GM12874 (cell line): ENCODE measurements around the gene PLEKHM3.

Source experiments
- CTCF ChIP-seq: IDR thresholded peaks from 2 replicates; pipeline ENCODE4 v1.5.1; 2011; ENCODE audit warnings: low read depth, mild to moderate bottlenecking, control low read depth, low read length, moderate library complexity; ENCODE audit not compliant: insufficient read depth

PLEKHM3 gene

GRCh38 chr2:207801259-207801658, 224.1 kb downstream of the PLEKHM3 start:
- TF ChIP-seq CTCF: no peak

- no peak for TF ChIP-seq CTCF
Observed at GRCh38 chr2:207796585-207797350, 228.6 kb downstream of the PLEKHM3 start.

GRCh38 chr2:207792244-207792785, 233.0 kb downstream of the PLEKHM3 start:
- no peak for TF ChIP-seq CTCF

- TF ChIP-seq CTCF: no peak
Observed at GRCh38 chr2:207791579-207792243, 233.6 kb downstream of the PLEKHM3 start.

- no peak for TF ChIP-seq CTCF
Observed at GRCh38 chr2:207790898-207791297, 234.4 kb downstream of the PLEKHM3 start.

GRCh38 chr2:207787800-207788199, 237.5 kb downstream of the PLEKHM3 start:
- TF ChIP-seq CTCF: no peak

- no peak for TF ChIP-seq CTCF
Observed at GRCh38 chr2:207787017-207787416, 238.3 kb downstream of the PLEKHM3 start.
